DOHH2 (cell line): Measurements from ENCODE around the gene SPATA24.

Experiments
- EZH2phosphoT487 ChIP-seq: fragments of 200-600 bp; sonication (generic); IDR thresholded peaks from 2 replicates; pipeline ENCODE4 v1.6.1; 2017; ENCODE audit warnings: borderline replicate concordance, mild to moderate bottlenecking, antibody characterized with exemption, low read length, moderate library complexity, mixed read lengths
- TF ChIP-seq, protein P1 (sequence below): fragments of 200-600 bp; sonication (generic); IDR thresholded peaks from one replicate; pipeline ENCODE4 v1.5.1; 2014; ENCODE audit warnings: antibody characterized with exemption, mild to moderate bottlenecking, low read depth, low read length; ENCODE audit not compliant: poor library complexity, severe bottlenecking

DNA sequence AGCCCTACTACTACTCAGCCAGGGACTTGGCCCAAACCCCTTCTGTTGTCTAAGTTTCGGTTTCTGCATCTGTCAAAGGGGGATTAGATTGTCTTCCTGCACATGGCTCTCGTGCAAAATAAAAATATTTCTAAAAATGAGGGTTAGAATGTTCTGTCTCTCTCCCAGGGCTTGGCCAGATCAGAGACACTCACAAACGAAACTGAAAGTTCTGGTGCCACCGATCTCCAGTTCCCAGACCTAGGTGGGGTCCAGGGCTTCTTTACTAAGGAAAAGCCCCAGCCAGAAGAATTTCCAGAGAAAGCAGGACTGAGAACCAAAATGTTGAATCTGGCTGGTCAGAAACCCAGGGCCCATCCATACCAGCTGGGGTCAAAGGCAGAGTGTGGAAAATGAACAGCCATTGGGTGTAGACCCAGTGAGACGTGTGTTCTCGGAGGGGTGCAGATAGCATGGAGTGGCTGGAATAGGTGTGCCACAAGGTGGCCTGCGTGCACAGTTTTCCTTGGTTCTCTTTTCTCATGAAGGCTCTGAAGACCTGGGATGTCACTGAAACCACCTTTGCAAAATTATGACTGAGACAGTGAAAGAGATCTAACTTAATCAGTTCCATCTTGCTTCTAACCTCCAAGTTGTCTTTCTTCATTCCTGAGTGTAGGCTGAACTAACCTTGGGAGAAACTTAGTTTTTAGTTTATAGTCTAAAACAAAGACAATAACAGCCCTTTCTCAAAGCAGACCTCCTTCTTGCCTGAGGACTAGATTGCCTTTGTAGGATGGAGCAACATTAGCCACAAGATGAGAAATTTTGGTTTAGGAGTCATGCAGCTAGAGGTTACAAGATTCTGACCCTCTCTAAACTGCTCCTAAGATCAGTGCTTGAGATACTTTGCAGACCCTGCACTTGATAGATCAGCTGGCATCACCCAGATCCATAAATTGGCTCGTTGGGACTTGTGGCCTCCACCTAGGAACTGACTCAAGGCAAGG lies 18.5 kb downstream of the SPATA24 start:
- TF ChIP-seq, protein P1, sequence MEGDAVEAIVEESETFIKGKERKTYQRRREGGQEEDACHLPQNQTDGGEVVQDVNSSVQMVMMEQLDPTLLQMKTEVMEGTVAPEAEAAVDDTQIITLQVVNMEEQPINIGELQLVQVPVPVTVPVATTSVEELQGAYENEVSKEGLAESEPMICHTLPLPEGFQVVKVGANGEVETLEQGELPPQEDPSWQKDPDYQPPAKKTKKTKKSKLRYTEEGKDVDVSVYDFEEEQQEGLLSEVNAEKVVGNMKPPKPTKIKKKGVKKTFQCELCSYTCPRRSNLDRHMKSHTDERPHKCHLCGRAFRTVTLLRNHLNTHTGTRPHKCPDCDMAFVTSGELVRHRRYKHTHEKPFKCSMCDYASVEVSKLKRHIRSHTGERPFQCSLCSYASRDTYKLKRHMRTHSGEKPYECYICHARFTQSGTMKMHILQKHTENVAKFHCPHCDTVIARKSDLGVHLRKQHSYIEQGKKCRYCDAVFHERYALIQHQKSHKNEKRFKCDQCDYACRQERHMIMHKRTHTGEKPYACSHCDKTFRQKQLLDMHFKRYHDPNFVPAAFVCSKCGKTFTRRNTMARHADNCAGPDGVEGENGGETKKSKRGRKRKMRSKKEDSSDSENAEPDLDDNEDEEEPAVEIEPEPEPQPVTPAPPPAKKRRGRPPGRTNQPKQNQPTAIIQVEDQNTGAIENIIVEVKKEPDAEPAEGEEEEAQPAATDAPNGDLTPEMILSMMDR, result peak; percentile 37
- no peak for TF ChIP-seq EZH2phosphoT487
